H1 (cell line): ENCODE measurements around the gene ASCL2. TPM values are rescaled to one million over a fixed set of nuclear protein-coding genes. Genes with fewer than 3 reads are reported as not detected.

Source experiments
- CHD2 ChIP-seq: IDR thresholded peaks from 2 replicates; pipeline ENCODE4 v1.6.1; 2012; ENCODE audit warnings: low read length, improper control_type of control experiment
- KDM4A ChIP-seq: IDR thresholded peaks from one replicate; pipeline ENCODE4 v1.7.1; 2012; ENCODE audit warnings: low read depth, mild to moderate bottlenecking, moderate library complexity, low read length, inconsistent platforms; ENCODE audit not compliant: severe bottlenecking
- polyA plus RNA-seq, 7 experiments: library from polyadenylated mRNA; depleted of rRNA in 3 of 7; stranded (reverse) in 5 of 7; unstranded in 2 of 7; fragments of >200 nt in 5 of 7; fragments of 200-250 nt in 2 of 7; gene quantifications; 1 replicate in 5 of 7; 2 replicates in 1 of 7; 4 replicates in 1 of 7; pipeline versions ENCODE4 v1.2.1 to v1.2.3, GENCODE V29; 2011 to 2013; ENCODE audit warnings: missing spikeins in 2 of 7, mixed read lengths in 2 of 7
- total RNA-seq: library from RNA; stranded (reverse); fragmentation: NEBNext Ultra II Directional; extraction: Animal tissue kit (Norgen Biotek cat#: 25700); gene quantifications from 2 replicates; pipeline ENCODE4 v1.2.1, GENCODE V29; 2021
- TF ChIP-seq, protein P1 (sequence below): IDR thresholded peaks from 2 replicates; pipeline ENCODE4 v1.6.1; 2012; ENCODE audit warnings: low read length, inconsistent platforms

ASCL2 gene
- total and polyA plus RNA-seq, 2 of the 8 experiments (the other 6 are each of a cell fraction or from before 2014, with no cell fraction given): 0.51 to 0.56 TPM

DNA sequence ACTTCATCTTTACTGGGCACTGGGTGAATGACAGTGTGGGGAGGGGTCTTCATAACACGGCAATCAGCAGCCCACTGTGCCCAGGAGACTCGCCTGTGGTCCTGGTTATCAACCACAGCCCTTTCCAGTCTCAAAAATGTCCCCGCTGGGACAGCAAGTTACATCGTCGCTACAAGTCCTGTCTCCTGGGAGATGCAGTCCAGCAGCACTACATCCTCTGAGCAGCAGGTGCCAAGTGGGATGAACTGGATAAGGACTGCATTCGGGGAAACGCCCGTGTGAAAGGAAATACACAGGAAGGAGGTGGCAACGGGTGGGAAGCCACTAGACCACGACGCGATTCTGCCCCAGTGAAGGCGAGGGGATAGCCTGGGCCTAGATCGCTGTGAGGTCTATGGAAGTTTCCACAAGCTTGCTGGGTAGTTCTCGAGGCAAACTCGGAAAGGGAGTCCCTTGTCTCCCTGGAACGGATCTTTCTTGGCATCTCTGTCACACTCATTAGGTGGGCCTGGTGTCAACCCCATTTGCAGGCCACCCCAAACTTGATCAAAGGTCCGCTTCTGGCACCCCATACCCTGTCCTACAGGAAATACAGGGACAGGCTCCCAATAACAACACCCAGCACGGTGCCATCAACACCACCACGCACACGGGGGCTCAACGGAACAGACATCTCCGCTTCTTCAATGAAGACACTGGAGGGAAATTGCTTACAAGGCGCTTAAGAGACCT is 4.4 kb downstream of the ASCL2 start (continued):
- no peak for TF ChIP-seq CHD2
- TF ChIP-seq, protein P1, sequence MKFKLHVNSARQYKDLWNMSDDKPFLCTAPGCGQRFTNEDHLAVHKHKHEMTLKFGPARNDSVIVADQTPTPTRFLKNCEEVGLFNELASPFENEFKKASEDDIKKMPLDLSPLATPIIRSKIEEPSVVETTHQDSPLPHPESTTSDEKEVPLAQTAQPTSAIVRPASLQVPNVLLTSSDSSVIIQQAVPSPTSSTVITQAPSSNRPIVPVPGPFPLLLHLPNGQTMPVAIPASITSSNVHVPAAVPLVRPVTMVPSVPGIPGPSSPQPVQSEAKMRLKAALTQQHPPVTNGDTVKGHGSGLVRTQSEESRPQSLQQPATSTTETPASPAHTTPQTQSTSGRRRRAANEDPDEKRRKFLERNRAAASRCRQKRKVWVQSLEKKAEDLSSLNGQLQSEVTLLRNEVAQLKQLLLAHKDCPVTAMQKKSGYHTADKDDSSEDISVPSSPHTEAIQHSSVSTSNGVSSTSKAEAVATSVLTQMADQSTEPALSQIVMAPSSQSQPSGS: no peak
- TF ChIP-seq KDM4A: no peak
